DOHH2 (cell line): ENCODE results near the gene TLE2.

ENCODE experiments used
- CTCF ChIP-seq: fragments of 200-600 bp; sonication (generic); IDR thresholded peaks from one replicate; pipeline ENCODE4 v1.5.1; 2014; ENCODE audit warnings: antibody characterized with exemption, mild to moderate bottlenecking, low read depth, low read length; ENCODE audit not compliant: poor library complexity, severe bottlenecking
- EZH2phosphoT487 ChIP-seq: fragments of 200-600 bp; sonication (generic); IDR thresholded peaks from 2 replicates; pipeline ENCODE4 v1.6.1; 2017; ENCODE audit warnings: borderline replicate concordance, mild to moderate bottlenecking, antibody characterized with exemption, low read length, moderate library complexity, mixed read lengths

GRCh38 chr19:2987797-2988196 is 41.3 kb downstream of the TLE2 start:
- no peak for TF ChIP-seq CTCF
- TF ChIP-seq EZH2phosphoT487: no peak
